GM19240 (cell line): ENCODE data around the gene L1TD1.
"Not testable (repeated sequence)": the region's sequence is repeated elsewhere in the genome, so short reads cannot be mapped to it uniquely, and the experiment has no call there.

Experiments used
- DNase-seq: peaks from one replicate; pipeline ENCODE4 v3.0.0; 2011; ENCODE audit warnings: low spot score; ENCODE audit not compliant: insufficient read length

L1TD1 gene

GRCh38 chr1:62194651-62195544 is at the start of gene L1TD1:
L1TD1 (plus strand) TSS chr1:62194849; CDS start chr1:62206629, 11,780 bp downstream.
- no peak for DNase-seq

GRCh38 chr1:62159940-62160348 is 34.7 kb upstream of the L1TD1 start:
- DNase-seq: no peak

- no peak for DNase-seq
Observed at GRCh38 chr1:62161711-62162110, 32.9 kb upstream of the L1TD1 start.

GRCh38 chr1:62170380-62170779 is 24.3 kb upstream of the L1TD1 start:
- not testable (repeated sequence) for DNase-seq

- no peak for DNase-seq
Observed at GRCh38 chr1:62175568-62176179, 19.0 kb upstream of the L1TD1 start.

- no peak for DNase-seq
Observed at GRCh38 chr1:62176597-62177312, 17.9 kb upstream of the L1TD1 start.

GRCh38 chr1:62177621-62178020 is 17.0 kb upstream of the L1TD1 start:
- DNase-seq: no peak

GRCh38 chr1:62178372-62178771 is 16.3 kb upstream of the L1TD1 start:
- no peak for DNase-seq

GRCh38 chr1:62180054-62180453 is 14.6 kb upstream of the L1TD1 start:
- DNase-seq: not testable (repeated sequence)

GRCh38 chr1:62180639-62181038 is 14.0 kb upstream of the L1TD1 start:
- DNase-seq: no peak

- DNase-seq: no peak
Observed at GRCh38 chr1:62181532-62181931, 13.1 kb upstream of the L1TD1 start.

GRCh38 chr1:62182157-62182556 is 12.5 kb upstream of the L1TD1 start:
- not testable (repeated sequence) for DNase-seq

- not testable (repeated sequence) for DNase-seq
Observed at GRCh38 chr1:62183164-62184020, 11.3 kb upstream of the L1TD1 start.

GRCh38 chr1:62184336-62184735 is 10.3 kb upstream of the L1TD1 start:
- no peak for DNase-seq

GRCh38 chr1:62185233-62185632 is 9.4 kb upstream of the L1TD1 start:
- DNase-seq: not testable (repeated sequence)

- no peak for DNase-seq
Observed at GRCh38 chr1:62185677-62186076, 9.0 kb upstream of the L1TD1 start.

- DNase-seq: no peak
Observed at GRCh38 chr1:62187548-62187947, 7.1 kb upstream of the L1TD1 start.

- no peak for DNase-seq
Observed at GRCh38 chr1:62188111-62188510, 6.5 kb upstream of the L1TD1 start.

- no peak for DNase-seq
Observed at GRCh38 chr1:62196086-62196690, 1.5 kb downstream of the L1TD1 start.

GRCh38 chr1:62198069-62198780 is 3.6 kb downstream of the L1TD1 start:
- no peak for DNase-seq
